GM12875 (cell line): ENCODE measurements around the gene CNOT3.

ENCODE experiments used
- H3K4me3 ChIP-seq: one replicate; pipeline ENCODE4 v1.5.1; 2011; ENCODE audit warnings: low read depth, low read length, control low read depth
- TF ChIP-seq, protein P1 (sequence below): IDR thresholded peaks from 2 replicates; pipeline ENCODE4 v1.5.1; 2011; ENCODE audit warnings: low read depth, mild to moderate bottlenecking, control low read depth, inconsistent platforms, low read length, moderate library complexity, borderline replicate concordance; ENCODE audit not compliant: insufficient read depth

The CNOT3 gene

DNA sequence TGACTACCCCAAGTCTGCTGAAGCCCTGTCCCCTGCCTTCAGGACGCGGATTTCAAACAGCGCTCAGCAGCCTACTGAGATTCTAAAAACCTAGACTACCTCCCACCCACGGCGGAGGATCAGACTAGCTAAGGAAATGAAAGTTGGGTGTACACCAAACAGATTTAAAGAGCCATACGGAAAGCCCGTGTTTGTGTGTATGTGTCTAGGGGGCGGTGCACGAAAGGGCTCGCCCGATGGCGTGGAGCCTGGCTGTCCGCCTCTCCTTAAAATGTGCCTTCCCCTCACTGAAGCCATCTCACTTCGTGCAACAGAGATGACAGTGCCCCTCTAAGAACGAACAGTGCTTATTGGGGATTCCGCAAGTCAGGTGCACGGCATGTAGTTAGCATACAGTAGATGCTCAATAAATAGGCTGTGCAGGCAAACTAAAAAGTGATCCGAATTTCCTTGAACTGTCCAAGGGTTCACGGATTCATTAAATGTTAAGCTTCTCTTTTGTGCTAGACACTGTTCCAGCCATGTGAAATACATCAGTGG is 21.3 kb downstream of the CNOT3 start:
- peak overlapping the region; percentile 57 for H3K4me3 ChIP-seq
- TF ChIP-seq, protein P1, sequence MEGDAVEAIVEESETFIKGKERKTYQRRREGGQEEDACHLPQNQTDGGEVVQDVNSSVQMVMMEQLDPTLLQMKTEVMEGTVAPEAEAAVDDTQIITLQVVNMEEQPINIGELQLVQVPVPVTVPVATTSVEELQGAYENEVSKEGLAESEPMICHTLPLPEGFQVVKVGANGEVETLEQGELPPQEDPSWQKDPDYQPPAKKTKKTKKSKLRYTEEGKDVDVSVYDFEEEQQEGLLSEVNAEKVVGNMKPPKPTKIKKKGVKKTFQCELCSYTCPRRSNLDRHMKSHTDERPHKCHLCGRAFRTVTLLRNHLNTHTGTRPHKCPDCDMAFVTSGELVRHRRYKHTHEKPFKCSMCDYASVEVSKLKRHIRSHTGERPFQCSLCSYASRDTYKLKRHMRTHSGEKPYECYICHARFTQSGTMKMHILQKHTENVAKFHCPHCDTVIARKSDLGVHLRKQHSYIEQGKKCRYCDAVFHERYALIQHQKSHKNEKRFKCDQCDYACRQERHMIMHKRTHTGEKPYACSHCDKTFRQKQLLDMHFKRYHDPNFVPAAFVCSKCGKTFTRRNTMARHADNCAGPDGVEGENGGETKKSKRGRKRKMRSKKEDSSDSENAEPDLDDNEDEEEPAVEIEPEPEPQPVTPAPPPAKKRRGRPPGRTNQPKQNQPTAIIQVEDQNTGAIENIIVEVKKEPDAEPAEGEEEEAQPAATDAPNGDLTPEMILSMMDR: no peak

DNA sequence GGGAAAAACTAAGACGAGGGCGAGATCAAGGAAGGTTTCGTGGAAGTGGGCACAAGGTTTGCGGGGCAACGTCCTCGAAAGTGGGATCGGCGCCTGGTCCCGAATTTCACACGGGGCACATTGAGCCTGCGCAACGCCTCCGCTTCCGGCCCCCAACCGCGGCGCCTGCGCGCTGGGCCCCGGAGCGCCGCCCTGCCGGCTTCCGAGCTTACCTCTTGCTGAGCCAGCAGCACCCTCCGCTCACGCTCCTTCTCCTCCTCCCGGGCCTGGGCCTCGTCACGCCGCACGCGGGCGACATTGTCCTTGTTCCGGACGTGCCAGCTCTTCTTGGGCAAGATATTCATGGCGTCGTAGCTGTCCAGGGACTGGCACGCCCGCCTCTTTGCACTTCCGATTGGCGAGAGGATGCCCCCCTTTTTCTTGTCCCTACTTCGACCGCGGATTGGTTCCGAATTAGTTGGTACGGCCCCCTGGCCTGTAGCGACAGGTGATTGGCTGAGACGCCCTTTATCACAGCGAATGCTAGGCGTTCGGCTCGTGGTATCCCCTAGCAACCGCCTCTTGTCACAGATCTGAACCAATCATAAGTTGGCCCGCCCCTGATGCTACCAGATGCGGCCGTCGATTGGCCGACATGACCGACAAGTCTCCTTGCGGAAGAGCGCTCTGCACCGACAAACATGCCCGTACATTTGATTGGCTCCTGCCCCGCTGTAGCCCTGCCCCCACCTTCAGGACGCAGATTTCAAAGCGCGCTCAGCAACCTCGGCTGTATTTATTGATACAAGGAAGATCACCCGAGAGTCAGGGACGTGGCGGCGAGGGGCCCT is 22.0 kb downstream of the CNOT3 start, which contains the start of gene LENG1:
Gene LENG1, minus strand, starts transcription at position 370 of the 830 bp plus-strand sequence. Its CDS starts 26 bp downstream, at position 344.
- TF ChIP-seq, protein P1: no peak
- H3K4me3 ChIP-seq: peak within 1 kb of the TSS; percentile 57

DNA sequence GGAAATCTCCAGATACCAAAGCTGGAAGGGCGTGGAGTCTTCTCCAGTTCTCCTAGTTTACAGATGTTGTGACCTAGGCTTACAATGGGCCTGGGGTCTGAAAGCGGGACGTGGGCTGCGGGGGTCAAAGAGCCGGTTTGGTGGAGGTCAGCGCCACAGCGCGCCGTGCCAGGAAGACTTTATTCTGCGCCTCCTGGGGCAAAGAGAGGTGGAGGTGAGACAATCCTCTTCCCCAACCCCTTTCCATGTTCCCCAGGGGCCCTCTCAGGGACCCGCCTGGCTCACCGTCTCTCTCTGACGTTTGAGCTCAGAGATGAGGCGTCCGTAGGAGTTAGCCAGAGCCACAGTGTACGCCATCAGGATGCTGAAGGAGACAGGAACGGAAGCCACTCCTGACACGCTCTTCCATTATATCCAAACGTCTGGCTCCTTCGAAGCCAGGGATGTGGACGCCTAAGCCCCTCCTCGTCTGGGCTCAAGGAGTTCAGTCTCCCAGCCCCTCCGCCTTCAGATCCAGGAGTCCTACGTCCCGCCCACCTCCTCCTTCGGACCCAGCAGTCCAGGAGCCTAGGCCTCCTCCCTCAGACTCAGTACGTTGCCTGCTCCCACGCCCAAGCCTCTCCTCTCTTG is 22.7 kb downstream of the CNOT3 start:
- peak overlapping the region; percentile 55 for H3K4me3 ChIP-seq
- TF ChIP-seq, protein P1: no peak

DNA sequence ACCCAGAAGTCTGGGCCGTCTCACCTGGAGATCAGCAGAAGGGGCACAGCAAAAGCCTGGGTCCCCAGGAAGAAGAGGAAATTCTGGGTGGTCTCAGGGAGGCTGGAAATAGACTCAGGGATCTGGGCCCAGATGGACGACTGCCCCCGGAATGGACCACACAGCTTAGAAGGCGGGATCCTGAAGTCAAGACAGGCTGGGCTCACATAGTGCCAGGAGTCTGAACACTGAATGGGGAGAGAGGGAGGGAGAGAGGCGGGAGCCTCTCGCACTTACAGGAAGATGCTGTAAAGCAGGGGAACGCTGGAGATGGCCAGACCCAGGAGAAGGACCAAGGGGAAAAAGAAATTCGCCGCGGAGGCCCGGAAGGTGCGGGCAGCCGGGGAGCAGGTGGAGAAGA is 23.3 kb downstream of the CNOT3 start:
- H3K4me3 ChIP-seq: peak overlapping the region; percentile 55
- TF ChIP-seq, protein P1: no peak

DNA sequence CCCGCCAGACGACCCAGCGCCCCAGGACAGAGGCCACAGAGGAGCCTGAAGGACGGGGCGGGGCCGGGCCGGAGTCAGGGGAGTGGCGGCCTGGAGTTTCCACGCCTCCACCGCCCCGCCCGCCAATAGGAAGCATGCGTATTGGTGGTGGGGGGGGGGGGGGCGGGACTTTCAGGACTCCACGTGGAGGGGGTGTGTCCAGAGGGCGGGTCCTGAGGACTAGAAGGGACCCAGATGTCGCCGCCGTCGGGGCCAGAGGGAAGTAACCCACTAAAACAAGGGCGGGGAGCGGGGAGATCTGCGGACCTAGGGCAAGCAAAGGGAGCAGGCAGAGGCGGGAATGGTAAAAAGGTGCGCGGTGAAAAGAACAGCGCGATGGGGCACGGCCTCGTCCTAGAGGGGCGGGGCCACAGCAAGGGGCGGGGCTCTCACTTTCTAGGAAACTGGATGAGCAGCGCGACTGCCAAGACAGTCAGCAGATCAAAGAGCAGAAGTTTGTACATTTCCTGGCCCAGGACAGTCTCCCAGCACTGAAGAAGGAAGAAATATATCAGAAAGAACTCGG is 24.8 kb downstream of the CNOT3 start:
- H3K4me3 ChIP-seq: peak overlapping the region; percentile 23

DNA sequence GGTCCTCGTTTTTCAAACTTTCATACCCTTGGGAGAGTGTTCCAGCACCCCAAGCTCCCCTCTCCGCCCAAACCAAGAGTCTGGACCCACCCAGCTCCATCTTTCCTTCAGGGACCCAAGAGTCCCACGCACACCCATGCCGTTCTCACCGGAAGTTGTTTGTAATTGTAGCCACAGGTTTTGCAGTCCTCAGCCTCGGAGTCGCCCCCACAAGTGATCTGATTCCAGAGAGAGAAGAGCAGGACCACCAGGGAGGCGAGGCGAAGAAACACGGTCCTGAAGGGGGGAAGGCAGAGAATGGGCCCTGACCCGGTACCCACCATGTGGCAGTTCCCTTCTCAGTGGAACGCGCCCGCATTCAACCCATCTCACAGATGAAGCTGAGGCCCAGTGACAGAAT is 25.3 kb downstream of the CNOT3 start:
- TF ChIP-seq, protein P1: no peak
- no peak overlapping the region for H3K4me3 ChIP-seq

More for the DNA sequence above, 24.8 kb downstream of the CNOT3 start:
- TF ChIP-seq, protein P1: no peak
